ENCODE measurements around the gene IFT122.
"Not testable (repeated sequence)": the region's sequence is repeated elsewhere in the genome, so short reads cannot be mapped to it uniquely, and the experiment has no call there.

IFT122 gene

DNA sequence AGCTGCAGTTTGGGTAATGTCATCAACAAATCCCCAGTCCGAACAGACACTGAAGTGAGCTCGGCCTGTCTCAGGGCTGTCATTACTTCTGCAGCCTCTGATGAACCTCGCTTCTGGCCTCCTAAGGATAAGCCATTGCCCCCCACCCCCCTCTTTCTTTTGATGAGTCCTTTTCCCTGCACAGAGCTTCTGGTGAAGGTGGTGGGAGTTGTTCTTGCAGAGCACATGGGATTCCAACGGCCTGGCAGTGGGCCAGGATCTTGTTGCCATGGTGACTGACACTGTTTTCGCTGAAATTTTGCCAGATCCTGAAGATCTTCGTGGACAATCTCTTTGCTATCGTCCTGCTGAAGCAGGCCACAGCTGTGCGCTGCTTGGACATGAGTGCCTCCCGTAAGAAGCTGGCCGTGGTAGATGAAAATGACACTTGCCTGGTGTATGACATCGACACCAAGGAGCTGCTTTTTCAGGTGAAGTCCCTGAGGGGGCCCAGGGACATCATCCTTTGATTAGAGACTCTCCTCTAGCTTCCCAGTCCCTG, 41.3 kb downstream of the IFT122 start:
- DNase-seq = not testable (repeated sequence)

DNA sequence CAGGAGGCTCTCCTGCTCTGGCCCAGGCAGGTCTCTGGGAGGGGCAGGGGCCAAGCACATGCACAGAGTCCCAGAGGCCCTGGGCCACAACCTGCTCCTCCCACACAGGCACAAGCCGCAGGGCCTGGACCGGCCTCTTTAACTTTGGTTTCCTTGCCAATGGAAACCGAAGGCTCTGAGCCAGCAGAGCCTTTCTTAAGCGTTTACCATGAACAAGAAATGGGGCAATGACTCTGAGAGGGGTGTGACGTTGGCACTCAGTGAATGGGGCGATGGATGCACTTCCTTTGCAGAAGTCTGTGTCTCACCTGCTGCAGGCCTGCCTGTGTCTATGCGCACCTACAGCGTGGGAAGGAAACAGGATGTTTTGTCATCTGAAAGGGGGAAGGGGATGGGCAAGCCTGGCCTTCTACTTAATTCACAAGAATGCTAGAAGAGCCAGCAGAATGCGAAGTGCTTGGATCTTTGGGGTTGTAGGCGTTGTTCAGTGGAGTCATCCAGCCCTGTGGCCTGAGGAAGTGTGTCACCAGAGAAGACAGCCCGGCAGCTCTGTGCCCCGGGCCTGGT, 41.8 kb downstream of the IFT122 start:
- DNase-seq = no peak

DNA sequence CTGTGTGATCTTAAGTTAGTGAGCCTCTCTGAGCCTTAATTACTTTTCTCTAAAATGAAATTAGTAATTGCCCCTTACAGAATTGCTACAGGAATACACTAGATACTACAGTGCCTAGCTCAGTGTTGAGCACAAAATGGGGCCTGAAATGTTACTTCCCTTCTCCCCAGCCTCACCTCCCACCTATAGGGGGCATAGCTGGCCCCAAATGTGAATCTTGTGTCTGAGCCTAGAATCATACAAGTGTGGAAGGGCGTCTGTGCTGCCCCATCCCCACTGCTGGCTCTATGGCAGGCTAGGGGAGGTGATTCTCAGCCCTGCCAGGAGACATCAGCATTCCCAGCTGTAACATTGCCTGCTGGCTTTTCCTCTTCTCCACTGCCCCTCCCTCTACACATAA, 42.7 kb downstream of the IFT122 start:
- no peak for DNase-seq

DNA sequence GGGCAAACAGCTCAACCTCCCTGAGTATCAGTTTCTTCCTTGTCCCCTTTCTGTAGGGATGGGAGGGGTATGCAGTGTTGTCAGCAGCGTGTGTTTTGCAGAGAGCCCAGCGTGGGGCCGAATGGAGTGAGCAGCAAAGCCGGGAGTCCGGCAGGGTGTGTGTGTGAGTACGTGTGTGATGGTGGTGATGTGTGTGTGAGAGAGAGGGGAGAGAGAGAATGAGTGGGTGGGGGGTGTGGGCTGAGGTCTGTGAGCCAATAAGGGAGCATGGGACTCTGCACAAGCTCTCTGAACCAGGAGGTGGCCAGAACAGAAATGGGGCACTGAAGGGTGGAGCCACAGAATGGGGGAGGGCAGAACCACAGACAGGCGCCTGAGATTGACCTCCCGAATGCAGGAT, 43.8 kb downstream of the IFT122 start:
- no peak for DNase-seq

DNA sequence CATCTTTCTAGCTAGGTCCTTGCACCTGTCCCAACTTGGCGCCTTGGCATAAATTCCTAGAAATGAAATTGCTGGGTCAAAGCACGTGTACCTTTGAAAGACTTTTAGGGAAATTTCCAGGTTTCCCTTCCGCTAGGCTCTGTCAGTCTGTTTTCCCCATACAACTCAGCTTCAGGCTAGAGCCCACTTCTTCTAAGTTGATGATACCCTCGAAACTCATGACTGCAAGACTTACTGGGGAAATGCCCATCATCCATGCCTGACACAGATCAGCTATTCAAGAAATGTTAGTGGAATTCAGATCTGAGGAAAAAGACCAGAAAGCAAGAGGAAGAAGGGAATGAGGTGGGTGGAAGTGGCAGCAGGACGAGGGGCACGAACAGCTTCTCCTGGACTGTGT, 45.1 kb downstream of the IFT122 start:
- DNase-seq = not testable (repeated sequence)

DNA sequence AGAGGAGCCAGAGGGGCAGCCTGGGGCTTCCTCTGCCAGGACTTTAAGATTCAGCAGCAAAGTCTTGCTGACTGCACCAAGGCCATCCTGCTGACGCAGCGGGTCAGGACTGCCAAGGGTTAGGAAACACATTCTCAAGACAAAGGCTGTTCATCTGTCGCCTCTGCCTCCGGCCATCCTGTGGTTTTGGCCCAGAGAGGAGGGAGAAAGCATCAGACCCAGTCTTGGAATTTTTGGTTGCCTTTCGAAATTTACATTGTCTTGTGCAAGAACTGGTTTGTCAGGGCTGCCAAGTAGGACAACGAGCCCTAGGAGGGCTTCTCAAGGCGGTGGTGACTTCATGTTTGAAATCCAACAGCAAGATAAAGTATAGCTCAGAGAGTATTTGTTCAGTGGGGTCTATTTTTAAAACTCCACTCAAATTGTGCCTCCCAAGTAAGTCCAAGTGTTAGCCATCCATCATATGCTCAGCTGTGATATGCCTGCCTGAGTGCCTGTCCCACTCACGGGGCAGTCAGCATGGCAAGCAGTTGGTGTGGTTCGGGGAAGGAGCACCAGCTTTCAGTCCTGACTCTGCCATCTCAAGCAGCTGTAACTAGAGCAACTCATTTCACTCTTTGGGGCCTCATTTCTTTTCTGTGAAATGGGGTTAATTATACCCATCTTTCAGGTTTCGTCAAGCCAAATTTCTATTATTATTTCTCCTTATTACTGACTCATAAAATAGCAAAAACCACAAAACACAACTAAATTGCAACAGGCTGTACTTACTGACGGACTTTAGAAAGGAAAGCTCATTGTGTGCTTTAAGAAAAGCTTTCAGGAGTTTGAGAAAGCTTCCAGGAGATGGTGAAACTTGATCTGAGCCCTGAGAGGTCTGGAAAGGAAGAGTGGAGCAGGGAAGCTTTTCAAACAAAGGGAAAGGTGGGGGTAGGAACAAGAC, 46.0 kb downstream of the IFT122 start:
- DNase-seq = no peak

DNA sequence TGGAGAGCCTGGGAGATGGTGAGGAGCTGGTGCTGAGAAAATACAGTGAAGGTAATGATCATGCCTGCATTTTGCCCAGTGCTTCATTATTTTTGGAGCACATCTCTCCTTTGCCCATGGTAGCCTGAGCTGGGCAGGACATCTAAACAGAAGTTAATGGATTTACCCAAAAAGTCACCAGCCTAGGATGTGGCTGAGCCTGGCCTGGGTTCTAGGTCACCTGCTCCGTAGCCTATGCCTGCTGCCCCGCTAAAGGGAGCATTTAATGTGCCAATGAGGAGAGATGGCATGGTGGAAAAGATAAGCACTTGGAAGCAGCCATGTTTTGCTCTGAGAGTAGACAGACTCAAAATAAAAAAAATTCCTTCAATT, 46.6 kb downstream of the IFT122 start:
- no peak for DNase-seq

DNA sequence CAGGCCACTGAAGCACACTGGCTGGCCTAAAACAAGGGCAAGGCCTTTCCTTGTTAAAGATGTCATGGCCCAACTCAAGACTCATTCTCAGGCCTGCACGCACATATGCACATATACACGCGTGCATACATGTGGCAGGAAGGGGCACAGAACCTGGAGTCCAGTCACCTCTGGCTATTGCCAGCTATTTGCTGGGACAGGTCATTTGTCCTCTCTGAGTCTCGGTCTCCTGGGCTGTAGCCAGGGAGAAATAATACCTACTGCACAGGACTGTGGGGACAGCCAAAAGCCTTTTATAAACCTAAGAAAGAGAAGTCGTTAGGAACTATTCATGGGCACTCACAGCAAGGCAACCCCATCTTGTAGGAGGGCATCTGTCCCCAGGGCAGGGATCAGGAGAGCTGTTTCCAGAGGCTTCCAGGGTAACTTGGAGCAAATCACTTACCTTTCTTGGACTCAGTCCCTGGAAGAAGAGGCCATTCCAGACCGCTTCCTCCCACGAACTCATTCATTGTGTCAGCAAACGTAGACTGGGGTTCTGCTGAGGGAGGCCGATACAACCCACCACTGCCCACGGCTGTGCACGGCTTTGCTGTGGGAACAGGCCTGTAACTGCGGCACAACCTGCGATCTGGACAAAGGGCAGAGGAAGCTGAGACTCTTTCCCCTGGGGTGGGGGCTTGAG, 47.3 kb downstream of the IFT122 start:
- no peak for DNase-seq

DNA sequence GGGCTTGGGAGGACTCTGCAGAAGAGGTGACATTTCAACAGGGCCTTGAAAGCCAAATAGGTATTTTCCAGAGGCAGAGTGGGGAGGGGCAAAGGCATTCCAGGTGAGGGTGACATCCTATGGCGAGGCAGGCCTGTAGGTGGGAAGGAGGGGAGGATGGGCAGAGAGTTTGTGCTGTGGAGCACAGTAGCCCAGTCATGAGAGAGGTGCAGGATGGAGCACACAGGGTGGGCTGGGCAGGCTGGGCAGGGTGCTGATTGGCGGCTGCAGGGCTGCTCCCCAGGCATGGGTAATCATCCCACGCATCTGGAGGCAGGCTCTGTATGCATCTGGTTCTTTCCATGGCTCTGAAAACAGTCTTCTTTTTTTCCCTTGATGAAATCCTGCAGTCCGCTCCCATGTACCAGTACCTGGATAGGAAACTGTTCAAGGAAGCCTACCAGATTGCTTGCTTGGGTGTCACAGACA, 47.9 kb downstream of the IFT122 start:
- not testable (repeated sequence) for DNase-seq

DNA sequence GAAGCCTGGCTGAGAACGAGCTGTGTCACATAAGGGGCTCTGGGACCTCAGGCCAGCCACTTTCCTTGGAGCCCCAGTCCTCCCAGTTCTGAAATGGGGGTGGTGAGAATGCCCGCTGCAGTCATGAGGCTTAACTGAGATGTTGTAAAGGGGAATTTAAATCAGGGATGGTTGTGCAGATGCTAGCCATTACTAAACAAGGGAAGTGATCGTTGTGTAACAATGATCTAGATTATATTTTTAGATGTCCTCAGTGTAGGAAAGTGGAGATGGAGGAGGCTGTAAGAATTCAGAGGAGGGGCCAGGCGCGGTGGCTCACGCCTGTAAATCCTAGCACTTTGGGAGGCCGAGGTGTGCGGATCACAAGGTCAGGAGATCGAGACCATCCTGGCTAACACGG, 49.2 kb downstream of the IFT122 start:
- DNase-seq = not testable (repeated sequence)

DNA sequence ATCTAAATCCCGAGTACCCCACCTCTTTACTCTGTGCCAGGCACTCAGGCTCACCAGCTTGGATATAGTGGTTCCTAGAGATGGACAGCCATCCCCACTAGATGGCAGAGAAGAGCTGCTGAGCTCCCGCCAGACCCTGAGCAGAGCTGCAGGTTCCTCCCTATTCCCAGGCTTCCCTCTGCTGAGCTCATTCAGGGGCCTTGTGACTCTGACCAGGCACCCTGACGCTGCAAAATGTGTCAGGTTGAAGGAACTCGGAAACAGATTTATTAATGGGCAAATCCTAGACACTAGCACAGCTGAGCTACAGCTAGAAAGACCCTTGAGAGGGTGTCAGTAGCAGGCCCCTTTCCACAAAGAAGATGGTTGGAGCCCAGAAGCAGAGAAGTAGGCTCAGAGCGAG, 50.2 kb downstream of the IFT122 start:
- no peak for DNase-seq

DNA sequence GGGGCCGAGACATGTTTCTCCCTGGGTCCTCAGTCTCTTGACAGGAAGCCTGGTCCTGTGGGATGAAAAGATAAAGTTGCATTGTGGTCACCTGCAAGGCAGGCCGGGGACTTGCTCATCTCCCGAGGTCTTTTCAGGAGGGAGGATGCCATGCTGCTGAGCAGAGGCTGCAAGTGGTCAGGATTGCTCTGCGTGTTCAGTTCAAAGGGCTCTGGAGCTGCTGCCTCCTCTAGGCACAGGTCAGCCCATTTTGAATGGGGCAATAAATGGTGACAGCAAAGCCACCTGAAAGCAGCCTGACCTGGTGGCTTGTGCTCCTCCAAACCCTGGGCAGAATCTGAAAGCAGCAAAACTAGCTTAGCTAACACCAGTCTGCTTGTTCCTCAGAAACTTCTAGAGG, 51.1 kb downstream of the IFT122 start:
- DNase-seq = not testable (repeated sequence)

DNA sequence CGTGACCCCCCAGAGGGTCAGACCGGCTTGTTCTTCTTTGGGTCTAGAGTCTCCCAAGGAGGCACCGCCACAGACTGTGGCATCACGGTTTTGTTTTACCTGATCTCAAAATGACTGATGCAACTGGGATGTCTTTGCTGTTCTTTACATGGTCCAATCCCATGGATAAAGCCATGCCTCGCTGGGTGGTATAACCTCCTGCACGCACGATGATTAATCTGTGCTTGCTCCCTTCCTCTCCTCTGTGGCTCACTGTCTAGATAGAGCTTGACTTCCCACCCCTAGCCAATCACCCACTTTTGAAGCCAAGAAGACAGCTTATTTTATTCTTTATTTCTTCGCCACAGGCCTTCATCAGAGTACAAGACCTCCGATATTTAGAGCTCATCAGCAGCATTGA, 51.8 kb downstream of the IFT122 start:
- no peak for DNase-seq

DNA sequence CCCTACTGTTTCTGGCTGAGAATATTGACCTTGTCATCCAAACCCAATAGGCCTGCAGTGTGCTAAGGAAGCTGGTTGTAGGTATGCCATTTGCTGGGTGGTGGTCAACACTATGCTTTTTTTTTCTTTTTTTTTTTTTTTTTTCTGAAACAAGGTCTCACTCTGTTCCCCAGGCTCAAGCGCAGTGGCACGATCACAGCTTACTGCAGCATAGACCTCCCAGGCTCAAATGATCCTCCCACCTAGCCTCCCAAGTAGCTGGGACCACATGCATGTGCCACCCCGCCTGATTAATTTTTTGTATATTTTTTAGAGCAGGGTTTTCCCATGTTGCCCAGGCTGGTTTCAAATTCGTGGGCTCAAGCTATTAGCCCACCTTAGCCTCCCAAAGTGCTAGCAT, 52.7 kb downstream of the IFT122 start:
- no peak for DNase-seq

DNA sequence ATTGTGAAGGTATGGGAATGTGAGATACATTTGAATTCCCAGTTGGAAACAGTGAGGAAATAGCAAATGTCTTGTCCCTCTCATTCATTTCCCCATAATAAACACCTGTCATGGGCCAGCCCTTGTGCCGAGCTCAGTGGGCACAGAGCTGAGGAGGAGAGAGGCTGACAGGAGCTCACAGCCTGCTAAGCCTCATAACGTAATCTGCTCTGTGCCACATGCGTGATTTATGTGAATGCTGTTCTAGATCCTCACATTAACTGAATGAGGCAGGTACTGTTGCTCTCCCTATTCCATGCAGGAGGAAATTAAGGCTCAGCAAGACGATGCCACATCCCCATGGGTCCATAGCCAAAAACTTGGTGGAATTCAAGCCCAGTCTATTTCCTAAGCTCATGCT, 53.2 kb downstream of the IFT122 start:
- DNase-seq = no peak

DNA sequence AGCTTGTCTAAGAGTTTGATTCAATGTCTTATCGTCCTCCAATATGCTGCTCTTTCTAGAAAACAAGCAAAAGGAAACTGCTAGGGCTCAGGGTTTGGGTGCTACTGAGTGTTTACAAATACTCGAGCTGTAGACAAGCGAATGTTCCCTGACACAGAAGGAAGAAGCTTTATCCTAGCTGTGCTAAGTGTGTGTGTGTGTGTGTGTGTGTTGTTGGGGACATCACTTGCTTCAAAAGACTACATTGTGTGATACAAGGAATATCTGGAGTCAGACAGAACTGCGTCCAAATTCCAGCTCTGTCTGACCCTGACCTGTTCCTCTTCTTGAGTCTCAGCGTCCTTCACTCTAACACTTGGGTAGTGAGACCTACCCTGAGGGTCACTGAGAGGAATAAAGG, 54.5 kb downstream of the IFT122 start:
- DNase-seq = not testable (repeated sequence)

DNA sequence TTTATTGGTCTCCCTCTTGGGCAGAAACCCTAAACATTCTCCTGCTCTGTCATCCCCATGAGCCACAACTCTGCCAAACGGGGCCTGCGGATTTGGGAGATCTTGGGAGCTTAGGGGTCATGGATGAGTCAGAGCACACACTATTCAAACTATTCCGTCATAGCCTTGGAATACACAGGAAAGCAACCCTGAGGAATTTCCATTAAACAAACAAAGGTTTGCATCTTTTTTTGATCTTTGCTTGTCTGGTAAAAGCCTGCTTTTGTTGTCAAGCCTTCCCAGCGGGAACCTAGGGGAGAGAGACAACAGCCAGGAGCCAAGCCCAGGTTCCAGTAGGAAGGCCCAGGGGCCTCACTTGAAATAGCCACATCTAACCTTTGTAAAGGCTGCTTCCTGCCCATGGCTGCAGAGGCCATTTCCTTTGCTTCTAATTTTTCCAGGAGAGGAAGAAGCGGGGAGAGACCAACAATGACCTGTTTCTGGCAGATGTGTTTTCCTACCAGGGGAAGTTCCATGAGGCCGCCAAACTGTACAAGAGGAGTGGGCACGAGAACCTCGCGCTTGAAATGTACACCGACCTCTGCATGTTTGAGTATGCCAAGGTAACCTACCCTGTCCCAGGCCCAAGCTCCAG, 55.1 kb downstream of the IFT122 start:
- DNase-seq = not testable (repeated sequence)

DNA sequence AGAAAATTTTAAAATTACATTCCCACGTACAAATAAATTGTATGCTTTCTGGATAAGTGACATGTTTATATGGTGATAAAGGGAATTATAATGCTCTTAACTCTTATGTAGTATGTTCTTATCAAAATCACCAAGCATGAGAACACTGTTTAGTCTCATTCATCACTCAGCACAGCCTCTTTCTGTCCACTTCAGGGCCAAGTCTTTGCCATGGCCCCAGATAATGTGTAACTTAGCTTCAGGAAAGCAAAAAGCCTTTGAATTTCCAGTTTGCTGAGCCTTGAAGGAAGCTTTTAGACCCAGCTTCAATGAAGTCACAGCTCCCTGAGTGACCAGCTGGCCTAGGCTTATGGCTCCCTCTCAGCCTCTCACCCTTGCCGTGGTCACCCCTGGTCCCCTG, 57.9 kb downstream of the IFT122 start:
- DNase-seq = not testable (repeated sequence)

DNA sequence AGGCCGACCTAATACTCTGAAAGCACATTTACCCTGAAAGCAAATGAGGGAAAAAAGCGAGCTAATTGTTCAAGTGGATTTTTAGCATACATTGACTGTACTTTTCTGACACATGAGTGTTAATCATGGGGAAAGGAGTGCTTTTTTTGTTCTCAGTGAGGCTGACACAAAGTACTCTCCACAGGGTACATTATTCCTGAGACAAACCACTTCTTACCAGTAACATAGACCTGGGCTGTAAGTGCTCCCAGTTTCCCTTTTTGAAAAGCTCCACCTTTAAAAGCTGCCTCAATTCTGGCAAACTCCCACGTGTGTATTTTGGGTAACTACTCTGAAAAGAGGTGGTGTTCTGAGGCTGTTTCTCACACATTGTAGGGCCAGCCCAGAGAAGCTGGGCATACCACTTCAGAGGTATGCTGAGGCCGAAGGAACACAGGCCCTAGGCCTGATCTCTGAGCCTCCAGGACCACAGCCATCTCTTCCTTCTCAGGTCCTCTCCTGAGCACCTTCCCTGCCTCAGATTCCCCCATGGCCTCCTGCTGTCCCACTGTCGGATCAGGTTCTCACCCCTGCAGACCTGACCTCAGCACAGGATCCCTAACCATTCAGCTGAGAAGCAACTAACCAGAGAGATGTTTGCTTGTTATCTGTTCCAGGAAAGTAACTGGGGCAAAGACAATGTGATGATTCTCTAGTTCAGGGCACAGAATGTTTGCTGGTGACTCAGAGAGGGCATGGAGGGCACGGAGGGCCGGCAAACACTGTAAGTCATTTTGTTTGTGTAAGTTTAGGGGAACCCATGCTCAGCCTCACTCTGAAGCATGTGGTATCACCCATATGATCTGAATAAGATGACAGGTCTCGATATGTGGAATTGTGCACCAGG, 58.8 kb downstream of the IFT122 start:
- DNase-seq = not testable (repeated sequence)

DNA sequence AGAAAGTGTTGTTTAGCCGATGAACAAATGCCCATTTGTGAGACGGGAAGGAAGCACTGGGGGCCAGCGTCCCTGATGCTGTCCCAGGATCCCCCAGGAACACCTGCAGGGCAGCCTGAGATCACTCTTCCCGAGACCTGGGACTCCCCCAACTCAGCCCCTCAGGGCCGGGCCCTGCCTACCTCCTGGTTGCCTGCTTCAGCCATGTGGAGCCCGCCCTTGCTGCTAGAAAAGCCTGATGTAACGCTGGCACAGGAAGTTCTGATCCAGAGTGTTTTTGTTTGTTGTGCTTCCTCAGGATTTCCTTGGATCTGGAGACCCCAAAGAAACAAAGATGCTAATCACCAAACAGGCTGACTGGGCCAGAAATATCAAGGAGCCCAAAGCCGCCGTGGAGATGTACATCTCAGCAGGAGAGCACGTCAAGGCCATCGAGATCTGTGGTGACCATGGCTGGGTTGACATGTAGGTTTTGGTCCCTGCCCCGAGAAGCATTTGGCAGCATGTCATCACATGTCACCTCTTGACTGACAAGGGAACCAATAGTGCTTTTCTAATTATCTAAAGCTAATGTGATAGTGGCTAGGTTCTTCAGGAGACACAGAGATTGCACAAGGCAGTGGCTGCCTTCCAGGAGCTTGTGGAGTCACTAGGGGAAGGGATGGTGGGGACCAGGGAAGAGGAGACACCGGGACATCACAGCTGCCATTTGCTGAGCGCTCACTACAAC, 59.7 kb downstream of the IFT122 start:
- DNase-seq = not testable (repeated sequence)

DNA sequence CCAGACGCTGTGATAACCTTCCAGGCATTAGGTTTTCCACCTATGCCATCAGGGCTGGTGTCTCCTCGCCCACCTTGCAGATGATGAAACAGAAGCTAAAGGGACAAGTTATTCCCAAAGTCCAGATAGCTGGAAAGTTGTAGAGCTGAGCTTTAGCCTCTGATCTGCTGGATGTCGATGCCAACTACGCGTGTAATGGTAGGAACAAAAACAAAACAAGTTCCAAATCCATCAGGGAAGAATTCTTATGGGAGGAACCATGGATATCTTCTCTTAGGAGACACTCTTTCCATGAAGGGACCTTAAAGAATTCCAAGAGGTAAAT, 60.3 kb downstream of the IFT122 start:
- no peak for DNase-seq

Data from NCI-H2029 treated with DMSO at 0.1 percent for 48 hours (cell line).